ENCODE data around the gene POP7. TPM values are rescaled to one million over a fixed set of nuclear protein-coding genes. Genes with fewer than 3 reads are reported as not detected.

The POP7 gene
- total and polyA plus RNA-seq, 2 donors (not counting 1 experiment from before 2014, with no cell fraction given): 14.4 to 15.2 TPM

GRCh38 chr7:100736671-100737070 is 30.8 kb downstream of the POP7 start:
- no peak overlapping the region for H3K27ac Mint-ChIP-seq
- Histone ChIP-seq H3K9me3 (ENCODE audit: control extremely low read depth in 1 of 3, control insufficient read depth in 2 of 3, insufficient read depth in 1 of 3, low read length in 2 of 3) (no peaks in the 10 kb centered on the region), H3K9ac (ENCODE audit: low read length) (no peak overlapping the region), H2AFZ (ENCODE audit: insufficient read depth, low read depth, low read length, poor library complexity, severe bottlenecking) (no peak overlapping the region), H3K79me2 (ENCODE audit: control insufficient read depth, insufficient read depth, low read length) (no peaks in the 10 kb centered on the region), H3K27ac (ENCODE audit: low read length in 2 of 2) (no peak overlapping the region), H3K4me1 (ENCODE audit: control insufficient read depth in 2 of 2, insufficient read depth in 2 of 2, low read length in 2 of 2) (peaks cover 0 to 13% of the 10 kb centered on the region in 2 donors), H4K20me1 (ENCODE audit: control insufficient read depth, insufficient read depth, low read length, poor library complexity, severe bottlenecking) (no peaks in the 10 kb centered on the region), H3K27me3 (replicated peaks in 1 of 4; ENCODE audit: control extremely low read depth in 1 of 4, control insufficient read depth in 3 of 4, insufficient read depth in 4 of 4, low read length in 3 of 4) (peaks cover 0 to 2% (median 0%) of the 10 kb centered on the region in 4 experiments), H3K36me3 (replicated peaks in 1 of 2; ENCODE audit: control extremely low read depth in 1 of 2, control insufficient read depth in 1 of 2, extremely low read depth in 1 of 2, insufficient read depth in 2 of 2, low read length in 1 of 2) (no peaks in the 10 kb centered on the region), H3K4me3 (ENCODE audit: control extremely low read depth in 1 of 5, extremely low read depth in 1 of 5, insufficient read depth in 1 of 5, low read depth in 2 of 5, low read length in 4 of 5) (no peak overlapping the region), H3K4me2 (replicated peaks; ENCODE audit: low read depth, low read length, poor library complexity, severe bottlenecking) (no peak overlapping the region)
- no peak overlapping the region for H3K4me3 Mint-ChIP-seq
- ChIA-PET POLR2A (no interaction called here), CTCF (no interaction called here)
- no peaks in the 10 kb centered on the region for H3K9me3 Mint-ChIP-seq (ENCODE audit: insufficient read depth)
- ATAC-seq (ENCODE audit: low read depth) (no peak), DNase-seq (no peak)
- intact Hi-C loops (cut with micrococcal nuclease): no loop called here
- 85% methylated on average over 13 of the region's 13 CpGs for WGBS (ENCODE audit: insufficient coverage)
- H3K27me3 Mint-ChIP-seq: peaks cover 5% of the 10 kb centered on the region
- H3K4me1 Mint-ChIP-seq: peaks cover 9% of the 10 kb centered on the region
- TF ChIP-seq EZH2 (IDR thresholded peaks at IDR 0.05; ENCODE audit: borderline replicate concordance, insufficient read depth, low read depth, low read length, poor library complexity, severe bottlenecking) (no peak), CTCF (IDR thresholded peaks at IDR 0.05) (no peak)

- no peak overlapping the region for H3K4me2 ChIP-seq (replicated peaks; ENCODE audit: low read depth, low read length, poor library complexity, severe bottlenecking)
- no peak overlapping the region for H3K27ac Mint-ChIP-seq
- H3K9ac ChIP-seq (ENCODE audit: low read length): no peak overlapping the region
- no peaks in the 10 kb centered on the region for H3K36me3 ChIP-seq (replicated peaks in 1 of 2; ENCODE audit: control extremely low read depth in 1 of 2, control insufficient read depth in 1 of 2, extremely low read depth in 1 of 2, insufficient read depth in 2 of 2, low read length in 1 of 2)
- H2AFZ ChIP-seq (ENCODE audit: insufficient read depth, low read depth, low read length, poor library complexity, severe bottlenecking): no peak overlapping the region
- CTCF ChIA-PET: interaction anchor here (0.5 kb wide), 1 partner anchor 20 kb away, joined by 3 read pairs; no protein-coding TSS in a partner anchor
- no peak for DNase-seq
- H3K9me3 ChIP-seq (ENCODE audit: control extremely low read depth in 1 of 3, control insufficient read depth in 2 of 3, insufficient read depth in 1 of 3, low read length in 2 of 3): peaks cover 0 to 5% (median 0%) of the 10 kb centered on the region in 3 donors
- H3K4me1 Mint-ChIP-seq: no peaks in the 10 kb centered on the region
- H3K27ac ChIP-seq (ENCODE audit: low read length in 2 of 2): no peak overlapping the region
- H3K4me1 ChIP-seq (ENCODE audit: control insufficient read depth in 2 of 2, insufficient read depth in 2 of 2, low read length in 2 of 2): no peaks in the 10 kb centered on the region
- H3K9me3 Mint-ChIP-seq (ENCODE audit: insufficient read depth): no peaks in the 10 kb centered on the region
- no peaks in the 10 kb centered on the region for H3K79me2 ChIP-seq (ENCODE audit: control insufficient read depth, insufficient read depth, low read length)
- WGBS (ENCODE audit: insufficient coverage): 95% methylated on average over 6 of the region's 6 CpGs
- no peaks in the 10 kb centered on the region for H4K20me1 ChIP-seq (ENCODE audit: control insufficient read depth, insufficient read depth, low read length, poor library complexity, severe bottlenecking)
- H3K27me3 Mint-ChIP-seq: peaks cover 5% of the 10 kb centered on the region
- POLR2A ChIA-PET: no interaction called here
- H3K4me3 Mint-ChIP-seq: no peak overlapping the region
- no peak overlapping the region for H3K4me3 ChIP-seq (ENCODE audit: control extremely low read depth in 1 of 5, extremely low read depth in 1 of 5, insufficient read depth in 1 of 5, low read depth in 2 of 5, low read length in 4 of 5)
- no peak for TF ChIP-seq EZH2 (IDR thresholded peaks at IDR 0.05; ENCODE audit: borderline replicate concordance, insufficient read depth, low read depth, low read length, poor library complexity, severe bottlenecking)
- TF ChIP-seq CTCF (IDR thresholded peaks at IDR 0.05): no peak
- H3K27me3 ChIP-seq (replicated peaks in 1 of 4; ENCODE audit: control extremely low read depth in 1 of 4, control insufficient read depth in 3 of 4, insufficient read depth in 4 of 4, low read length in 3 of 4): no peaks in the 10 kb centered on the region
- intact Hi-C loops (cut with micrococcal nuclease): no loop called here
- no peak for ATAC-seq (ENCODE audit: low read depth)
Observed at GRCh38 chr7:100739934-100740333, 34.0 kb downstream of the POP7 start.
